ENCODE data around the gene ARG2. TPM values are rescaled to one million over a fixed set of nuclear protein-coding genes. Genes with fewer than 3 reads are reported as not detected.

ARG2 gene
- total RNA-seq, 2 experiments from 2014 or later: 3.7 to 3.9 TPM

DNA sequence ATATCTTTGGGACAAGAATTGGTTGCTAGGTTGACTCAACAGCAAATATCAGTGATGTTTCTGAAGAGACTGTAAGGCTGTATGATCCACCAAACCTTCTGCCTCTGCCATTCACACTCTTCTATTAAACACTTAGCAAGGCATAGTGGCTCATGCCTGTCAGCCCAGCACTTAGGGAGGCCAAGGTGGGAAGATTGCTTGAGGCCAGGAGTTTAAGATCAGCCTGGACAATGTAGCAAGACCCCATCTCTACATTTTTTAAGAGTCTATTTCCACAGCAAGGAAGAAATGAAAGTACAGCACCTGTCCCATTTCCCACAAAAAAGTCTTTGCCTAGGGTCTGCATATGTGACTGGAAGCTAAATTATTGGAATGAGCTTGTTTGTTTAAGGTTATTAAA, 7.8 kb downstream of the ARG2 start:
- Histone ChIP-seq H3K36me3 (ENCODE audit: insufficient read depth, low read length) (no peaks in the 10 kb centered on the region), H3K27ac (ENCODE audit: low read depth in 1 of 2, low read length in 2 of 2) (no peak overlapping the region), H3K27me3 (ENCODE audit: control insufficient read depth in 1 of 2, insufficient read depth in 2 of 2, low read length in 2 of 2) (no peaks in the 10 kb centered on the region), H3K4me1 (ENCODE audit: insufficient read depth, low read length) (no peaks in the 10 kb centered on the region), H3K9me3 (ENCODE audit: control insufficient read depth in 1 of 2, insufficient read depth in 1 of 2, low read length in 2 of 2) (no peaks in the 10 kb centered on the region), H3K4me3 (ENCODE audit: low read length) (no peak overlapping the region)
- peaks cover 10% of the 10 kb centered on the region for H3K4me1 Mint-ChIP-seq (ENCODE audit: low read depth)
- TF ChIP-seq, protein P1, sequence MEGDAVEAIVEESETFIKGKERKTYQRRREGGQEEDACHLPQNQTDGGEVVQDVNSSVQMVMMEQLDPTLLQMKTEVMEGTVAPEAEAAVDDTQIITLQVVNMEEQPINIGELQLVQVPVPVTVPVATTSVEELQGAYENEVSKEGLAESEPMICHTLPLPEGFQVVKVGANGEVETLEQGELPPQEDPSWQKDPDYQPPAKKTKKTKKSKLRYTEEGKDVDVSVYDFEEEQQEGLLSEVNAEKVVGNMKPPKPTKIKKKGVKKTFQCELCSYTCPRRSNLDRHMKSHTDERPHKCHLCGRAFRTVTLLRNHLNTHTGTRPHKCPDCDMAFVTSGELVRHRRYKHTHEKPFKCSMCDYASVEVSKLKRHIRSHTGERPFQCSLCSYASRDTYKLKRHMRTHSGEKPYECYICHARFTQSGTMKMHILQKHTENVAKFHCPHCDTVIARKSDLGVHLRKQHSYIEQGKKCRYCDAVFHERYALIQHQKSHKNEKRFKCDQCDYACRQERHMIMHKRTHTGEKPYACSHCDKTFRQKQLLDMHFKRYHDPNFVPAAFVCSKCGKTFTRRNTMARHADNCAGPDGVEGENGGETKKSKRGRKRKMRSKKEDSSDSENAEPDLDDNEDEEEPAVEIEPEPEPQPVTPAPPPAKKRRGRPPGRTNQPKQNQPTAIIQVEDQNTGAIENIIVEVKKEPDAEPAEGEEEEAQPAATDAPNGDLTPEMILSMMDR (IDR thresholded peaks at IDR 0.05): no peak
- ChIA-PET CTCF (interaction anchor here (0.7 kb wide), 1 partner anchor 77 kb away, joined by 3 read pairs; no protein-coding TSS in a partner anchor), POLR2A (interaction anchor here (1.5 kb wide), 1 partner anchor 27 kb away, joined by 3 read pairs; the partner anchor contains the start of gene PIGH)
- no peak overlapping the region for H3K27ac Mint-ChIP-seq
- intact Hi-C loops (cut with DNase I, micrococcal nuclease): no loop called here
- H3K4me3 Mint-ChIP-seq: no peak overlapping the region
- no peak for DNase-seq
- no peaks in the 10 kb centered on the region for H3K9me3 Mint-ChIP-seq
- no peaks in the 10 kb centered on the region for H3K36me3 Mint-ChIP-seq (ENCODE audit: low read depth)
- ATAC-seq (ENCODE audit: poor library complexity): no peak
- no peaks in the 10 kb centered on the region for H3K27me3 Mint-ChIP-seq

GRCh38 chr14:67630186-67630585, 10.5 kb downstream of the ARG2 start:
- H3K36me3 ChIP-seq (ENCODE audit: insufficient read depth, low read length): no peaks in the 10 kb centered on the region
- Mint-ChIP-seq H3K27me3 (no peaks in the 10 kb centered on the region), H3K36me3 (ENCODE audit: low read depth) (no peaks in the 10 kb centered on the region), H3K27ac (no peak overlapping the region), H3K9me3 (no peaks in the 10 kb centered on the region), H3K4me1 (ENCODE audit: low read depth) (no peaks in the 10 kb centered on the region), H3K4me3 (no peak overlapping the region)
- ChIA-PET CTCF (interaction anchor here (1.2 kb wide), 1 partner anchor 37 kb away, joined by 3 read pairs; no protein-coding TSS in a partner anchor), POLR2A (no interaction called here)
- ATAC-seq (ENCODE audit: poor library complexity): no peak
- H3K9me3 ChIP-seq (ENCODE audit: control insufficient read depth in 1 of 2, insufficient read depth in 1 of 2, low read length in 2 of 2): no peaks in the 10 kb centered on the region
- intact Hi-C loops (cut with DNase I, micrococcal nuclease): no loop called here
- no peak overlapping the region for H3K27ac ChIP-seq (ENCODE audit: low read depth in 1 of 2, low read length in 2 of 2)
- DNase-seq: no peak
- TF ChIP-seq, protein P1 (IDR thresholded peaks at IDR 0.05): no peak
- H3K4me1 ChIP-seq (ENCODE audit: insufficient read depth, low read length): no peaks in the 10 kb centered on the region
- no peak overlapping the region for H3K4me3 ChIP-seq (ENCODE audit: low read length)
- no peaks in the 10 kb centered on the region for H3K27me3 ChIP-seq (ENCODE audit: control insufficient read depth in 1 of 2, insufficient read depth in 2 of 2, low read length in 2 of 2)

- ATAC-seq (ENCODE audit: poor library complexity) (no peak), DNase-seq (no peak)
- H3K9me3 ChIP-seq (ENCODE audit: control insufficient read depth in 1 of 2, insufficient read depth in 1 of 2, low read length in 2 of 2): no peaks in the 10 kb centered on the region
- no peak overlapping the region for H3K4me3 Mint-ChIP-seq
- intact Hi-C loops (cut with DNase I, micrococcal nuclease): no loop called here
- H3K36me3 ChIP-seq (ENCODE audit: insufficient read depth, low read length): no peaks in the 10 kb centered on the region
- no peak overlapping the region for H3K27ac ChIP-seq (ENCODE audit: low read depth in 1 of 2, low read length in 2 of 2)
- H3K4me3 ChIP-seq (ENCODE audit: low read length): no peak overlapping the region
- H3K27ac Mint-ChIP-seq: no peak overlapping the region
- no peaks in the 10 kb centered on the region for H3K4me1 ChIP-seq (ENCODE audit: insufficient read depth, low read length)
- H3K27me3 Mint-ChIP-seq: no peaks in the 10 kb centered on the region
- H3K36me3 Mint-ChIP-seq (ENCODE audit: low read depth): no peaks in the 10 kb centered on the region
- no peaks in the 10 kb centered on the region for H3K9me3 Mint-ChIP-seq
- H3K4me1 Mint-ChIP-seq (ENCODE audit: low read depth): no peaks in the 10 kb centered on the region
- POLR2A ChIA-PET: no interaction called here
- TF ChIP-seq, protein P1 (IDR thresholded peaks at IDR 0.05): no peak
- no peaks in the 10 kb centered on the region for H3K27me3 ChIP-seq (ENCODE audit: control insufficient read depth in 1 of 2, insufficient read depth in 2 of 2, low read length in 2 of 2)
- CTCF ChIA-PET: interaction anchor here (1.2 kb wide), 1 partner anchor 36 kb away, joined by 3 read pairs; no protein-coding TSS in a partner anchor
These were observed 11.2 kb downstream of the ARG2 start for GRCh38 chr14:67630938-67631337.

Data from CD4-positive, alpha-beta T cell (primary cell).